Fibroblast of pulmonary artery (primary cell): ENCODE data around the gene COQ8B.

Experiments
- DNase-seq: peaks from one replicate; pipeline ENCODE4 v3.0.0-alpha.2; 2010; ENCODE audit warnings: low read depth
- H3K4me3 ChIP-seq: replicated peaks from 2 replicates; pipeline ENCODE4 v1.5.1; 2011; ENCODE audit warnings: low read depth, mild to moderate bottlenecking, control low read depth, low read length, moderate library complexity
- CTCF ChIP-seq: IDR thresholded peaks from 2 replicates; pipeline ENCODE4 v1.5.1; 2011; ENCODE audit warnings: mild to moderate bottlenecking, control low read depth, low read length, inconsistent platforms; ENCODE audit errors: missing control alignments

The COQ8B gene

DNA sequence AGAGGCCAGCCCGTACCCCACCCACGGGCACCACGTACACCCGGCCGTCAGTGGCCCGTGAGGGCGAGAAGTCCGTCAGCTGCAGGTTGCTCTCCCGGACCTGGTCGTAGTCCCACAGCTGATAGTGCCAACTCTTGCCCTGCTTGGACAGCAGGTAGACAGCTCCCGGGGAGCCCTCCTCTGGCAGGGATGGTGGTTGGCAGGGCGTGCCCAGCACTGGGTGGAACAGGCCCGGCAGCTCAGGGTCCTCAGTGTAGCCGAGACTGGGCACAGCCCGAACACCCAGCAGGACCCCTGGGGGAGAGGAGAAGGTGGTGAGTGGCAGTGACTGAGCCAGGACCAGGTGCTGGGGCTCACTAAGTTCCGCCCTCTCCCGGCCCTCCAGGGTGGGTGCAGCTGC is 25.8 kb upstream of the COQ8B start:
- no peak overlapping the region for H3K4me3 ChIP-seq
- TF ChIP-seq CTCF, result no peak
- DNase-seq, result no peak

DNA sequence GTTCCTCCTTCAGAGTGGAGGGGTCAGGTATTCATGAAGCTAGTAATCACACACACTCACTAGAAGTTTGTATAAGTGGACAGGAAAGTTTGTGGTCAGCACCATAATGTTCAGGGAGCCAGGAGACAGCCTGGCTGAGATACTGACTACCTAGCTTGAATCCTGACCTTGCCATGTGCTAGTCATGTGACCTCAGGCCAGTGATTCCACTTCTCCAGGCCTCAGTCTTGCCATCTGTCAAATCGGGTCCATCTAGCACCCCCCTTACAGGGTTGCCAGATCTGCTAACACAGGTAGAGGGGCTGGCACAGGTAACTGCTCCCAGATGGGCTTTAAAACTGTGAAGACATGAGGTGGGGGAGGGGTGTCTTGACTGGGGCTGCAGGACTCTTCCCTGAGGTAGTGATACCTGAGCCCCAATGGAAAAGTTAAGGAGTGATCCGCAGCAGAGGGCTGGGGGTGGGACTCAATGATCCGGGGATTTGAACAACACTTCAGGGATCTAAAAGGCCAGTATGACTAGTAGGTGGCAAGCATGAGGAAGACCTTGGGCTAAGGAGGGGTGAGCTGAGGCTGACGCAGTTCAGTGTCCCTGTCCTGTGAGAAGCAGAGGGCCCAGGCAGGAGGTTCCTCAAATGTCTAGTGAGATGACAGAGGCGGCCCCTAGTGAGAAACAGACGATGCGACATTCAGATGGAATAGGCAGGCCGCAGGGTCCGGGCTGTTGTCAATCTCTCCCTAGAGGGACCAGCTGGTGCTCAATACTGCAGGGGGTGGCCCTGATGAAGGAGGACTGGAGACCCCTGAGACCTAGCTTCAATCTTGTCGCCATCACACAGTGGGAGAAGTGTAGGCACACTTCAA is 25.1 kb upstream of the COQ8B start:
- TF ChIP-seq CTCF, result no peak
- DNase-seq, result no peak
- no peak overlapping the region for H3K4me3 ChIP-seq

- no peak overlapping the region for H3K4me3 ChIP-seq
- no peak for DNase-seq
- no peak for TF ChIP-seq CTCF
Observed at GRCh38 chr19:40740747-40741146, 24.1 kb upstream of the COQ8B start.

GRCh38 chr19:40739871-40740703 is 23.4 kb upstream of the COQ8B start:
- H3K4me3 ChIP-seq, result no peak overlapping the region
- no peak for DNase-seq
- no peak for TF ChIP-seq CTCF

- H3K4me3 ChIP-seq, result no peak overlapping the region
- TF ChIP-seq CTCF, result no peak
- no peak for DNase-seq
Observed at GRCh38 chr19:40739030-40739839, 22.5 kb upstream of the COQ8B start.

- TF ChIP-seq CTCF, result no peak
- no peak for DNase-seq
- H3K4me3 ChIP-seq, result no peak overlapping the region
Observed at GRCh38 chr19:40737102-40737644, 20.5 kb upstream of the COQ8B start.
